K562 (cell line): ENCODE results near the gene PWP2. TPM values are rescaled to one million over a fixed set of nuclear protein-coding genes. Genes with fewer than 3 reads are reported as not detected.

Experiments used
- ATAC-seq: fragments of 200-7000 bp; cut with Tn5 transposase; 3 replicates; pipeline ENCODE4 v1.9.1; 2020; ENCODE audit warnings: moderate library complexity
- BruUV-seq: library from RNA; stranded (reverse); fragments of 400-500 nt; replicated peaks from 2 replicates; lab custom pipeline; 2021; lab: Mats Ljungman, UMichigan
- CTCF ChIA-PET: fragments of 300-600 bp; formaldehyde crosslinking; extraction: SDS; loops from one replicate; lab custom pipeline; 2021; ENCODE audit warnings: low intra/inter-chr PET ratio; lab: Yijun Ruan, JAX
- POLR2A ChIA-PET: fragments of 300-600, 350-650 bp; sonication (Branson Sonifier 250); formaldehyde crosslinking; extraction: SDS; loops from one replicate; lab custom pipeline; 2021; ENCODE audit warnings: antibody characterized with exemption, inconsistent platforms; lab: Yijun Ruan, JAX
- DNase-seq, 4 experiments: peaks; one replicate each; pipeline versions ENCODE4 v3.0.0 to v3.0.0-alpha.2; 2011 to 2018; ENCODE audit warnings: low spot score in 3 of 4, mixed read lengths in 3 of 4; ENCODE audit errors: extremely low read depth in 1 of 4
- FAIRE-seq: peaks from 2 replicates; lab custom pipeline; 2011; peaks lifted over from hg19 to GRCh38; lab: Jason Lieb, UNC
- H2AFZ ChIP-seq: 2 replicates; pipeline ENCODE4 v1.6.0; 2011; ENCODE audit warnings: low read depth, low read length, control low read depth, inconsistent platforms
- H3K27ac ChIP-seq: fragments of 200-600 bp; 3 replicates; pipeline ENCODE4 v1.8.0; 2011; ENCODE audit warnings: low read depth, mild to moderate bottlenecking, control low read depth, inconsistent platforms, low read length, moderate library complexity, mixed read lengths; ENCODE audit errors: extremely low read depth
- H3K27me3 ChIP-seq, 2 experiments: fragments of 300-600 bp in 1 of 2; 2 replicates in 1 of 2; 3 replicates in 1 of 2; pipeline versions ENCODE4 v1.6.0 to v1.8.0; 2011; ENCODE audit warnings: inconsistent platforms in 2 of 2, low read length in 2 of 2, mild to moderate bottlenecking in 1 of 2, mixed read lengths in 1 of 2, moderate library complexity in 1 of 2; ENCODE audit not compliant: control insufficient read depth in 2 of 2, insufficient read depth in 2 of 2
- H3K36me3 ChIP-seq: fragments of 300-600 bp; 3 replicates; pipeline ENCODE4 v1.8.0; 2011; ENCODE audit warnings: mild to moderate bottlenecking, low read length, inconsistent platforms; ENCODE audit not compliant: control insufficient read depth, insufficient read depth
- H3K4me1 ChIP-seq, 2 experiments: fragments of 200-600 bp in 1 of 2; replicated peaks in 1 of 2; 2 replicates in 1 of 2; 3 replicates in 1 of 2; pipeline versions ENCODE4 v1.5.1 to v1.8.0; 2011; ENCODE audit warnings: inconsistent platforms in 2 of 2, low read length in 2 of 2, mild to moderate bottlenecking in 1 of 2, mixed read lengths in 1 of 2, moderate library complexity in 1 of 2; ENCODE audit not compliant: control insufficient read depth in 2 of 2, insufficient read depth in 2 of 2
- H3K4me2 ChIP-seq: 2 replicates; pipeline ENCODE4 v1.6.1; 2011; ENCODE audit warnings: low read length, control low read depth, inconsistent platforms, mixed read lengths; ENCODE audit not compliant: insufficient read depth
- H3K4me3 ChIP-seq: fragments of 200-600 bp; sonication (generic), shearing (Covaris generic); 2 replicates; pipeline ENCODE4 v1.5.1; 2016; ENCODE audit warnings: control low read depth, inconsistent platforms
- H3K79me2 ChIP-seq: fragments of 200-600 bp; 3 replicates; pipeline ENCODE4 v1.8.0; 2011; ENCODE audit warnings: low read length, inconsistent platforms; ENCODE audit not compliant: control insufficient read depth, insufficient read depth
- H3K9ac ChIP-seq, 2 experiments: 2 replicates each; pipeline versions ENCODE4 v1.6.0 to v1.6.1; 2011; ENCODE audit warnings: low read depth in 2 of 2, low read length in 2 of 2, control low read depth in 1 of 2, inconsistent platforms in 1 of 2, mild to moderate bottlenecking in 1 of 2, mixed read lengths in 1 of 2; ENCODE audit not compliant: insufficient read depth in 1 of 2
- H3K9me1 ChIP-seq: one replicate; pipeline ENCODE4 v1.6.0; 2011; ENCODE audit warnings: inconsistent platforms, mild to moderate bottlenecking, low read length, moderate library complexity; ENCODE audit not compliant: control insufficient read depth, insufficient read depth
- H3K9me3 ChIP-seq: replicated peaks from 2 replicates; pipeline ENCODE4 v1.5.1; 2011; ENCODE audit warnings: low read depth, low read length, inconsistent platforms; ENCODE audit not compliant: control insufficient read depth, insufficient read depth
- H4K20me1 ChIP-seq: replicated peaks from 2 replicates; pipeline ENCODE4 v1.6.1; 2011; ENCODE audit warnings: low read length, inconsistent platforms, mixed read lengths; ENCODE audit not compliant: control insufficient read depth, insufficient read depth
- CBX2 ChIP-seq: fragments of 200-600 bp; sonication (generic); IDR thresholded peaks from one replicate; pipeline ENCODE4 v1.6.1; 2012; ENCODE audit warnings: mild to moderate bottlenecking, low read length, inconsistent platforms; ENCODE audit not compliant: insufficient read depth, poor library complexity, severe bottlenecking
- HNRNPLL ChIP-seq: fragments of 200-400 bp; formaldehyde crosslinking; IDR thresholded peaks from 2 replicates; pipeline ENCODE4 v1.6.1; 2017; ENCODE audit warnings: low read length, low read depth, mild to moderate bottlenecking; ENCODE audit not compliant: poor library complexity, severe bottlenecking
- POLR2G ChIP-seq: fragments of 200-400 bp; formaldehyde crosslinking; IDR thresholded peaks from 2 replicates; pipeline ENCODE4 v1.6.1; 2017; ENCODE audit warnings: low read depth, mild to moderate bottlenecking, antibody characterized with exemption, low read length, moderate library complexity
- STAT5A ChIP-seq: IDR thresholded peaks from 2 replicates; pipeline ENCODE4 v1.6.1; 2012; ENCODE audit warnings: low read length, inconsistent platforms, borderline replicate concordance
- XRCC5 ChIP-seq: fragments of 200-400 bp; formaldehyde crosslinking; IDR thresholded peaks from 2 replicates; pipeline ENCODE4 v1.6.1; 2017; ENCODE audit warnings: low read depth, mild to moderate bottlenecking, low read length
- ZNF232 ChIP-seq: sonication (generic); formaldehyde crosslinking; IDR thresholded peaks from 2 replicates; pipeline ENCODE4 v1.8.0; 2022; ENCODE audit warnings: mild to moderate bottlenecking, missing genetic modification reagents
- ZNF76 ChIP-seq: fragments of 250-450 bp; sonication (Bioruptor Pico); IDR thresholded peaks from 2 replicates; pipeline ENCODE4 v1.4.0; 2020; ENCODE audit warnings: mild to moderate bottlenecking, moderate library complexity, borderline replicate concordance
- WGBS: fragments of 100-300 bp; shearing (Covaris generic); methylation state at CpG from one replicate; pipeline ENCODE4 v1.1.6; 2016; ENCODE audit warnings: low coverage, mixed read lengths; ENCODE audit not compliant: insufficient coverage; ENCODE audit errors: missing lambda C conversion rate; 5-methylcytosine and 5-hydroxymethylcytosine counted together
- in situ Hi-C: fragments of 300-500 bp; cut with MboI; formaldehyde crosslinking; loops from 4 replicates; pipeline ENCODE4 v1.15.0; 2018; ENCODE audit warnings: inconsistent platforms, mixed read lengths
- intact Hi-C: fragments of 100-400 bp; cut with micrococcal nuclease; formaldehyde crosslinking; loops from 2 replicates; pipeline ENCODE4 v1.14.2; 2022
- polyA plus RNA-seq, 8 experiments: library from polyadenylated mRNA; depleted of rRNA in 4 of 8; stranded (reverse) in 5 of 8; unstranded in 3 of 8; fragments of >200 nt; fragmentation: Nextera tagmentation in 2 of 8; fragmentation: Illumina TruSeq in 1 of 8; extraction: Ambion mirVana in 2 of 8; extraction: Trizol in 1 of 8; gene quantifications; 2 replicates each; pipeline versions ENCODE4 v1.2.1 to v1.2.3, GENCODE V29; 2011 to 2014; ENCODE audit warnings: inconsistent platforms in 1 of 8, missing spikeins in 1 of 8
- total RNA-seq, 7 experiments: library from RNA; depleted of rRNA in 6 of 7; stranded (reverse); fragments of >200 nt in 6 of 7; fragmentation: Illumina TruSeq in 2 of 7; extraction: Trizol in 2 of 7; gene quantifications; 2 replicates each; pipeline versions ENCODE4 v1.2.1 to v1.2.3, GENCODE V29; 2011 to 2021; ENCODE audit warnings: low replicate concordance in 1 of 7
- TF ChIP-seq, protein P1 (sequence below): IDR thresholded peaks from 2 replicates; pipeline ENCODE4 v1.6.1; 2016; ENCODE audit warnings: missing genetic modification characterization, missing compliant biosample characterization
- TF ChIP-seq, protein P2 (sequence below): fragments of 250-450 bp; sonication (Bioruptor Pico); IDR thresholded peaks from 2 replicates; pipeline ENCODE4 v1.8.0; 2022; ENCODE audit warnings: inconsistent platforms

Gene PWP2
- total and polyA plus RNA-seq, 9 of the 15 experiments (the other 6 are each of a cell fraction or from before 2014, with no cell fraction given) = 0.72 to 57.6 (median 31.1) TPM

DNA sequence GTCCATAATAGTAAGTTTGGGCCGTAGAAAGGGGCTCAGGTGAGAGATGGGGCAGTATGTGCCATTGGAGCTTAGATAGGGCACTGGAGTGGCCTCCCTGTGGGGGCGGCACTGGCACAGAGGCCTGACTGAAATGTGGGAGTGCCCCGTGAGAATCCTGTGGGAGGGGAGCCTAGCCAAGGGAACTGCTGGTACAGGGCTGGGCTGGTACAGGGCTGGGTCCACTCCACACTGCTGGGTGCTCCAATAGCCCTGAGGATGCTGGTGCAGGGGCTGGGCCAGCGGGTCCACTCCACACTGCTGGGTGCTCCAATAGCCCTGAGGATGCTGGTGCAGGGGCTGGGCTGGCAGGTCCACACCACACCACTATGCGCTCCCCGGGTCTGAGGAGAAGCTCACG, 44.8 kb upstream of the PWP2 start:
- POLR2A ChIA-PET = interaction anchor here (0.9 to 2.7 kb wide), 2 partner anchors 11 to 12 kb away, joined by 3 to 9 read pairs; no protein-coding TSS in a partner anchor
- intact Hi-C loops = no loop called here
- Histone ChIP-seq H4K20me1 (no peaks in the 10 kb centered on the region), H3K36me3 (peaks cover 86% of the 10 kb centered on the region), H3K9ac (peak overlapping the region in 1 of 2 experiments; percentile 45; a peak in 1 of 4 replicates), H2AFZ (no peak overlapping the region), H3K79me2 (no peaks in the 10 kb centered on the region), H3K27me3 (no peaks in the 10 kb centered on the region), H3K4me3 (no peak overlapping the region), H3K9me3 (no peaks in the 10 kb centered on the region), H3K9me1 (no peaks in the 10 kb centered on the region), H3K4me1 (peaks cover 3 to 10% of the 10 kb centered on the region in 2 experiments; a peak in 4 of 5 replicates), H3K4me2 (no peak overlapping the region), H3K27ac (no peak overlapping the region)
- ATAC-seq (no peak; the same call in 2 of the 3 replicates), FAIRE-seq (no peak), DNase-seq (no peak)
- 90% methylated on average over 7 of the region's 7 CpGs for WGBS
- no TSS peak for BruUV-seq
- TF ChIP-seq XRCC5 (no peak), POLR2G (peak; percentile 54)
- CTCF ChIA-PET = no interaction called here
- in situ Hi-C loops = no loop called here

DNA sequence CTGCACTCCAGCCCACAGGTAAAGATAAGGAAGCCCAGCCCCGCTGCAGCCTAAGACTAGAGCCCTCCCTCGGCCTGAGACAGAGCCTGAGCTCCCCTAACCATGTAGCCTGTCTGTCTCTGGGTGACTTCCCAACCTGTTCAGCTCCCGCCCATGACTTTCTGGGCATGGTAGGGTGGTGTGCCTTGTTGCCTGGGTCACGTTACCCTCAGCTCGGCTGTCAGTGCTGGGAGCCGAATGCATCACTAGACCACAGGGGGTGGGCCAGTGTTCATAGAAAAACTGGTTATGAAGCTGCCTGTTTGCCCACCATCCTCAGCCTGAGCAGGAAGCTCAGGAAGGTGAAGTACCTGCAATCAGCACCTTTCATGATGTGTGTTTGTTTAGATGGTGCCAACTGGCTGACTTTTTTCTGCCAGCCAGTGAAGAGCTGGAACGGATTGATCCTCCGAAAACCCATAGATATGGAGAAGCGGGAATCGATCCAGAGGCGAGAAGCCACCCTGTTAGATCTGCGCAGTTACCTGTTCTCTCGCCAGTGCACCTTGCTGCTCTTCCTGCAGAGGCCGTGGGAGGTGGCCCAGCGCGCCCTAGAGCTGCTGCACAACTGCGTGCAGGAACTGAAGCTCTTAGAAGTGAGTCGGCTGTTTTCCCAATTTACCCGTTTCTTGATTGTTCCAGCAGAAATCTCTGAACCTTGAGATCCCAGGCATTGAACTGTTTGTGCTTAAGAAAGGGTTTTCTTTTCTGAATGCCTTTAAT, 43.9 kb upstream of the PWP2 start:
- BruUV-seq = no TSS peak
- Histone ChIP-seq H3K79me2 (no peaks in the 10 kb centered on the region), H2AFZ (no peak overlapping the region), H3K9me1 (no peaks in the 10 kb centered on the region), H3K9me3 (no peaks in the 10 kb centered on the region), H3K4me3 (no peak overlapping the region), H3K27me3 (no peaks in the 10 kb centered on the region), H3K36me3 (peaks cover 84% of the 10 kb centered on the region), H4K20me1 (no peaks in the 10 kb centered on the region), H3K4me2 (no peak overlapping the region), H3K27ac (no peak overlapping the region), H3K4me1 (peaks cover 3 to 10% of the 10 kb centered on the region in 2 experiments; a peak in 4 of 5 replicates), H3K9ac (peak overlapping the region in 1 of 2 experiments; percentile 2; a peak in 1 of 4 replicates)
- POLR2A ChIA-PET = interaction anchor here (0.6 to 2.7 kb wide), 6 partner anchors 9 to 71 kb away, joined by 3 to 9 read pairs (median 3); no protein-coding TSS in a partner anchor
- peak; percentile 69 for ATAC-seq
- in situ Hi-C loops (no loop called here), intact Hi-C loops (no loop called here)
- no peak for FAIRE-seq
- WGBS = 85% methylated on average over 19 of the region's 19 CpGs
- CTCF ChIA-PET = no interaction called here
- DNase-seq = peak in 1 of 4 experiments; percentile 30
- no peak for TF ChIP-seq ZNF232 (CRISPR knock-in tag)
- no peak for TF ChIP-seq HNRNPLL
- no peak for TF ChIP-seq CBX2
- TF ChIP-seq STAT5A = no peak
- TF ChIP-seq, protein P1, sequence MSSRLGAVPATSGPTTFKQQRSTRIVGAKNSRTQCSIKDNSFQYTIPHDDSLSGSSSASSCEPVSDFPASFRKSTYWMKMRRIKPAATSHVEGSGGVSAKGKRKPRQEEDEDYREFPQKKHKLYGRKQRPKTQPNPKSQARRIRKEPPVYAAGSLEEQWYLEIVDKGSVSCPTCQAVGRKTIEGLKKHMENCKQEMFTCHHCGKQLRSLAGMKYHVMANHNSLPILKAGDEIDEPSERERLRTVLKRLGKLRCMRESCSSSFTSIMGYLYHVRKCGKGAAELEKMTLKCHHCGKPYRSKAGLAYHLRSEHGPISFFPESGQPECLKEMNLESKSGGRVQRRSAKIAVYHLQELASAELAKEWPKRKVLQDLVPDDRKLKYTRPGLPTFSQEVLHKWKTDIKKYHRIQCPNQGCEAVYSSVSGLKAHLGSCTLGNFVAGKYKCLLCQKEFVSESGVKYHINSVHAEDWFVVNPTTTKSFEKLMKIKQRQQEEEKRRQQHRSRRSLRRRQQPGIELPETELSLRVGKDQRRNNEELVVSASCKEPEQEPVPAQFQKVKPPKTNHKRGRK = no peak
- TF ChIP-seq, protein P2, sequence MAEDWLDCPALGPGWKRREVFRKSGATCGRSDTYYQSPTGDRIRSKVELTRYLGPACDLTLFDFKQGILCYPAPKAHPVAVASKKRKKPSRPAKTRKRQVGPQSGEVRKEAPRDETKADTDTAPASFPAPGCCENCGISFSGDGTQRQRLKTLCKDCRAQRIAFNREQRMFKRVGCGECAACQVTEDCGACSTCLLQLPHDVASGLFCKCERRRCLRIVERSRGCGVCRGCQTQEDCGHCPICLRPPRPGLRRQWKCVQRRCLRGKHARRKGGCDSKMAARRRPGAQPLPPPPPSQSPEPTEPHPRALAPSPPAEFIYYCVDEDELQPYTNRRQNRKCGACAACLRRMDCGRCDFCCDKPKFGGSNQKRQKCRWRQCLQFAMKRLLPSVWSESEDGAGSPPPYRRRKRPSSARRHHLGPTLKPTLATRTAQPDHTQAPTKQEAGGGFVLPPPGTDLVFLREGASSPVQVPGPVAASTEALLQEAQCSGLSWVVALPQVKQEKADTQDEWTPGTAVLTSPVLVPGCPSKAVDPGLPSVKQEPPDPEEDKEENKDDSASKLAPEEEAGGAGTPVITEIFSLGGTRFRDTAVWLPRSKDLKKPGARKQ (CRISPR knock-in tag) = no peak
- no peak for TF ChIP-seq ZNF76 (CRISPR knock-in tag)
